Small intestine (tissue), 7 donors: ENCODE data around the gene LECT2. TPM values are rescaled to one million over a fixed set of nuclear protein-coding genes. Genes with fewer than 3 reads are reported as not detected.

Source experiments
- DNase-seq, 2 donors: peaks; one replicate each; pipeline versions ENCODE4 v3.0.0 to v3.0.0-alpha.2; 2013
- FAIRE-seq: peaks from 2 replicates; lab custom pipeline; 2012; peaks lifted over from hg19 to GRCh38; lab: Jason Lieb, UNC
- H3K27ac ChIP-seq, 3 donors: one replicate each; pipeline ENCODE4 v1.5.1; 2013; ENCODE audit warnings: low read length in 2 of 3, mild to moderate bottlenecking in 2 of 3, control low read depth in 1 of 3, inconsistent platforms in 1 of 3, low read depth in 1 of 3, moderate library complexity in 1 of 3
- H3K27me3 ChIP-seq, 3 donors: one replicate each; pipeline ENCODE4 v1.6.1; 2013; ENCODE audit warnings: low read length in 3 of 3, inconsistent platforms in 1 of 3; ENCODE audit not compliant: control insufficient read depth in 3 of 3, insufficient read depth in 3 of 3
- H3K36me3 ChIP-seq, 3 donors: one replicate each; pipeline ENCODE4 v1.6.1; 2013; ENCODE audit warnings: low read length in 3 of 3, inconsistent platforms in 1 of 3, low read depth in 1 of 3, mild to moderate bottlenecking in 1 of 3, moderate library complexity in 1 of 3; ENCODE audit not compliant: control insufficient read depth in 3 of 3, insufficient read depth in 2 of 3
- H3K4me1 ChIP-seq, 3 donors: one replicate each; pipeline ENCODE4 v1.6.1; 2013; ENCODE audit warnings: low read length in 2 of 3, inconsistent platforms in 1 of 3, low read depth in 1 of 3, mild to moderate bottlenecking in 1 of 3, moderate library complexity in 1 of 3; ENCODE audit not compliant: control insufficient read depth in 3 of 3, insufficient read depth in 2 of 3
- H3K4me3 ChIP-seq, 3 donors: one replicate each; pipeline ENCODE4 v1.5.1; 2013; ENCODE audit warnings: low read length in 3 of 3, control low read depth in 1 of 3, inconsistent platforms in 1 of 3, low read depth in 1 of 3, mild to moderate bottlenecking in 1 of 3, moderate library complexity in 1 of 3
- H3K9me3 ChIP-seq, 2 donors: one replicate each; pipeline ENCODE4 v1.6.1; 2013; ENCODE audit warnings: low read depth in 1 of 2, low read length in 1 of 2; ENCODE audit not compliant: control insufficient read depth in 2 of 2, insufficient read depth in 1 of 2
- WGBS, 3 donors: extraction: QIAGEN DNeasy Blood & Tissue Kit; methylation state at CpG; one replicate each; pipeline ENCODE4 v1.1.7; 2013; 5-methylcytosine and 5-hydroxymethylcytosine counted together
- polyA plus RNA-seq, 4 donors: library from polyadenylated mRNA; stranded (reverse) in 3 of 4; unstranded in 1 of 4; fragments of 200-250 nt in 3 of 4; fragments of 120-200 nt in 1 of 4; gene quantifications; one replicate each; pipeline versions ENCODE4 v1.2.1 to v1.2.3, GENCODE V29; 2013
- donor health status: healthy with polysubstance abuse.
- donor health status: control.
- donor health status: control.
- donor health status: Bipolar disorder and iron deficiency.
- donor health status: healthy.

The LECT2 gene
- polyA plus RNA-seq, 4 donors = not detected

GRCh38 chr5:135920199-135920598, 34.6 kb downstream of the LECT2 start:
- DNase-seq (no peak), FAIRE-seq (no peak)
- no peaks in the 10 kb centered on the region for H3K4me1 ChIP-seq
- no peak overlapping the region for H3K4me3 ChIP-seq
- H3K27ac ChIP-seq = no peak overlapping the region
- 49 to 54% (median 53%) methylated on average over 3 of the region's 3 CpGs for WGBS, 3 donors
- no peaks in the 10 kb centered on the region for H3K36me3 ChIP-seq
- H3K9me3 ChIP-seq = no peaks in the 10 kb centered on the region
- peaks cover 0 to 10% (median 8%) of the 10 kb centered on the region in 3 donors for H3K27me3 ChIP-seq

- no peaks in the 10 kb centered on the region for H3K36me3 ChIP-seq
- FAIRE-seq (no peak), DNase-seq (peak in 1 of 2 donors; percentile 37)
- H3K27me3 ChIP-seq = peaks cover 0 to 11% (median 7%) of the 10 kb centered on the region in 3 donors
- no peak overlapping the region for H3K4me3 ChIP-seq
- H3K9me3 ChIP-seq = no peaks in the 10 kb centered on the region
- H3K4me1 ChIP-seq = no peaks in the 10 kb centered on the region
- H3K27ac ChIP-seq = no peak overlapping the region
- WGBS, 3 donors = 49 to 67% (median 66%) methylated on average over 8 of the region's 8 CpGs
Measured at GRCh38 chr5:135916638-135917263, 38.0 kb downstream of the LECT2 start.

DNA sequence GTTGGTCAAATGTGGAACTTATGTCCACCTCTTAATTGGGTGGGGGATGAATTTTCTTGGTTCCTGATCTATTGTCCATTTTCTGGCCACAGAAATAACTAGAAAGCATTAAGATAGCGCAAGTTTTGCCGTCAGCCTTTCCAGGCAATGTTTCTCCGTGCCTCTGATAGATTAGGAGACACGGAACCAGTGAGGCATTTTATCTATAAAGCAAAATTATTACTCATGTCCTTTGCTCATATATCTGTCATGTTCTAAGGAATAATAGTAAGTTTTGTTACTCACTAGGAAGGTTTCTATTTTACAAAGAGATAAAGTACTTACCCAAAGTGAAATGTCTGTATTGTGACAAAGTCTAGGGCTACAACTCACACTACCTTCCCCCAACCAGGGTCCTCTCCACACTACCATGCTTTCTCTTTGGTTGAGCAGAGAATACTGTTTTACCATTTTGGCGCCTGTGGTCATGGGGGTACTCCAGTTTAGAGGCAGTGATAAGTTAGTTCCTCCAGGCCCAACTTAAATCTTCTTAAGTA, 39.2 kb downstream of the LECT2 start:
- Histone ChIP-seq H3K4me1 (no peaks in the 10 kb centered on the region), H3K27me3 (peaks cover 0 to 20% (median 9%) of the 10 kb centered on the region in 3 donors), H3K27ac (no peak overlapping the region), H3K36me3 (no peaks in the 10 kb centered on the region), H3K4me3 (no peak overlapping the region), H3K9me3 (no peaks in the 10 kb centered on the region)
- FAIRE-seq = no peak
- no peak for DNase-seq
- WGBS, 3 donors = 82 to 92% (median 83%) methylated on average over 5 of the region's 5 CpGs

- no peak overlapping the region for H3K27ac ChIP-seq
- peaks cover 0 to 18% (median 9%) of the 10 kb centered on the region in 3 donors for H3K27me3 ChIP-seq
- FAIRE-seq (no peak), DNase-seq (no peak)
- H3K4me3 ChIP-seq = no peak overlapping the region
- no peaks in the 10 kb centered on the region for H3K9me3 ChIP-seq
- 52 to 63% (median 59%) methylated on average over 4 of the region's 4 CpGs for WGBS, 3 donors
- H3K4me1 ChIP-seq = no peaks in the 10 kb centered on the region
- H3K36me3 ChIP-seq = no peaks in the 10 kb centered on the region
Measured at GRCh38 chr5:135913713-135914626, 40.8 kb downstream of the LECT2 start.

DNA sequence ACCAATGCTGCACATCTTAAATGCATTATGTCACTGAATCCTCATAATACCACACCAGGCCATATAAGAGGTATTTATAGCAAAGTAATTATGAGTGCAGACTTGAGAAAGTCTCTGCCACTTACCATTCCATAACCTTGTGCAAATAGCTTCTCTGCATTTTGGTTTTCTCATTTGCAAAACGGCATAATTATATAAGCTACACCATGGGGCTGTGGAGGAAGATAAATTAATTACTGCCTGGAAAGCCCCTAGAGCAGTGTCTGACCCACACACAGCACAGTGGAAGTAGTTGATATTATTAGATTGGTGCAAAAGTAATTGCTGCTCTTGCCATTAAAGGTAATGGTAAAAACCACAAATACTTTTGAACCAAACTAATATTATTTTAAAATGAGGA, 49.6 kb downstream of the LECT2 start:
- Histone ChIP-seq H3K9me3 (no peaks in the 10 kb centered on the region), H3K4me3 (no peak overlapping the region), H3K27me3 (peaks cover 0 to 11% (median 3%) of the 10 kb centered on the region in 3 donors), H3K36me3 (no peaks in the 10 kb centered on the region), H3K27ac (no peak overlapping the region), H3K4me1 (no peaks in the 10 kb centered on the region)
- FAIRE-seq (no peak), DNase-seq (no peak)
- WGBS, 3 donors = 51 to 70% (median 69%) methylated on average over 1 of the region's 1 CpG

- H3K27ac ChIP-seq = no peak overlapping the region
- no peaks in the 10 kb centered on the region for H3K4me1 ChIP-seq
- H3K4me3 ChIP-seq = no peak overlapping the region
- FAIRE-seq (no peak), DNase-seq (no peak)
- H3K9me3 ChIP-seq = no peaks in the 10 kb centered on the region
- 27 to 38% (median 34%) methylated on average over 3 of the region's 3 CpGs for WGBS, 3 donors
- no peaks in the 10 kb centered on the region for H3K36me3 ChIP-seq
- H3K27me3 ChIP-seq = peaks cover 0 to 9% (median 6%) of the 10 kb centered on the region in 3 donors
Measured at GRCh38 chr5:135901633-135902032, 53.1 kb downstream of the LECT2 start.

DNA sequence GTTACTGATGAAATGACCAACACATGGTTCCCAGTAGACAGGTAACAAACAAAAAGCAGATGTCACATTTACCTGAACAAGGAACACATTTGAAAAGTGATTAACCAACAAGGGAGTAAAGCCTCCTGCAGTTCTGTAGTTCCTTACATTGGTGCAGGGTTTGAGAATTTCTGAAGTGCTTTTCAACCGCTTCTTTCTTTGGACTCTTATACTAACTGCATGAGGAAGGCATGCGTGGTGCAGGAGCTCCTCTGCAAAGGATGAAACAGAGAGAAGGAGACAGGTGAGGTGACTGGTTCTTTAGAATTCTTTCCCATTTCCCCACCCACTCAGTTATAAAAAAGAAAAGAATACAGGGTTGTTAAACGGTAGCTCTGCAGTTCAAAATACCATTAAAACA, 54.5 kb downstream of the LECT2 start:
- Histone ChIP-seq H3K4me1 (no peaks in the 10 kb centered on the region), H3K27ac (no peak overlapping the region), H3K9me3 (no peaks in the 10 kb centered on the region), H3K4me3 (no peak overlapping the region), H3K36me3 (no peaks in the 10 kb centered on the region), H3K27me3 (peaks cover 0 to 9% (median 9%) of the 10 kb centered on the region in 3 donors)
- WGBS, 3 donors = 54 to 57% (median 56%) methylated on average over 3 of the region's 3 CpGs
- DNase-seq (no peak), FAIRE-seq (no peak)

DNA sequence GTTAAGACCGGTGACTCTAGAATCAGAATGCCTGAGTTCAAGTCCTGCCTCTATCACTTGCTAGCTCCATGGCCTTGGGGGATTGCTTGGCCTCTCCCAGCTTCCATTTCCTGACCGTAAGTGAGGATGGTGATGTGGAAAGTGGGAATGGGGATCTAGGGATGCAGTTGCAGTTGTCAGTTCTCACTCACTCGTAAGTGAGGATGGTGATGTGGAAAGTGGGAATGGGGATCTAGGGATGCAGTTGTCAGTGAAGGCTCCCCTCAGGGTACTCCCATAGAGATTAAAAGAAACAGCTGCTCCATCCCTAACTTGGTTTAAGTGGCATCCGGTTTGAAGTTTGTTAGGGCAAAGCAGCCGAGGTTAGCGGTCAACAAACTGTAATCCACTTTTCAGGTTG, 56.1 kb downstream of the LECT2 start:
- FAIRE-seq (no peak), DNase-seq (no peak)
- no peak overlapping the region for H3K27ac ChIP-seq
- H3K27me3 ChIP-seq = peaks cover 0 to 9% (median 8%) of the 10 kb centered on the region in 3 donors
- no peak overlapping the region for H3K4me3 ChIP-seq
- no peaks in the 10 kb centered on the region for H3K4me1 ChIP-seq
- WGBS, 3 donors = 81 to 88% (median 81%) methylated on average over 6 of the region's 6 CpGs
- H3K9me3 ChIP-seq = no peaks in the 10 kb centered on the region
- H3K36me3 ChIP-seq = no peaks in the 10 kb centered on the region
